ENCODE results near the gene RBL1. TPM values are rescaled to one million over a fixed set of nuclear protein-coding genes. Genes with fewer than 3 reads are reported as not detected.

The RBL1 gene
- polyA plus RNA-seq, 1 donor from 2014 or later = 5.1 TPM

DNA sequence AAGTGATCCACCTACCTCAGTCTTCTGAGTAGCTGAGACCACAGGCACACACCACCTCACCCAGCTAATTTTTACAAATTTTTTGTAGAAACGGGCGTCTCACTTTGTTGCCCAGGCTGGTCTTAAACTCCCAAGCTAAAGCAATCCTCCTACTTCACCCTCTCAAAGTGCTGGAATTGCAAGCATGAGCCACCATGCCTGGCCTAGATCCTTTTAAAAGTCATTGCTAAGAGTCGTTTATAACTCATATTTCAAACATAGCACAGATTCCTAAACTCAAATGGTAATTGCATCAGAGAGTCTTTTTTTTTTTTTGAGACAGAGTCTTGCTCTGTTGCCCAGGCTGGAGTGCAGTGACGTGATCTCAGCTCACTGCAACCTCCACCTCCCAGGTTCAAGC lies 136.6 kb downstream of the RBL1 start:
- H3F3A ChIP-seq (ENCODE audit: insufficient read depth, low read length, poor library complexity, severe bottlenecking) = no peaks in the 10 kb centered on the region
- no peak overlapping the region for H3K9ac ChIP-seq (ENCODE audit: low read length)
- no peak overlapping the region for H3K4me2 ChIP-seq (ENCODE audit: low read length)
- no peaks in the 10 kb centered on the region for H4K20me1 ChIP-seq (ENCODE audit: insufficient read depth)
- H3K79me2 ChIP-seq (replicated peaks; ENCODE audit: insufficient read depth, low read length) = no peaks in the 10 kb centered on the region
- H3K27ac ChIP-seq (ENCODE audit: low read length) = no peak overlapping the region
- TF ChIP-seq POLR2AphosphoS5 (IDR thresholded peaks at IDR 0.05) (no peak), EP300 (conservative IDR thresholded peaks at IDR 0.05; ENCODE audit: poor library complexity, severe bottlenecking) (no peak), TAF1 (IDR thresholded peaks at IDR 0.05; ENCODE audit: low read depth) (no peak), REST (IDR thresholded peaks at IDR 0.05; ENCODE audit: borderline replicate concordance) (no peak), CTCF (IDR thresholded peaks at IDR 0.05; ENCODE audit: poor library complexity, severe bottlenecking) (no peak), MXI1 (conservative IDR thresholded peaks at IDR 0.05; ENCODE audit: poor library complexity, severe bottlenecking) (no peak), EZH2 (IDR thresholded peaks at IDR 0.05; ENCODE audit: borderline replicate concordance, insufficient read depth, low read length, poor library complexity, severe bottlenecking) (no peak), SMC3 (conservative IDR thresholded peaks at IDR 0.05; ENCODE audit: poor library complexity) (no peak), RAD21 (conservative IDR thresholded peaks at IDR 0.05) (no peak)
- no peaks in the 10 kb centered on the region for H3K36me3 ChIP-seq (ENCODE audit: insufficient read depth, low read length)
- no peaks in the 10 kb centered on the region for H3K27me3 ChIP-seq (ENCODE audit: insufficient read depth, low read depth, low read length)
- no peak overlapping the region for H3K4me3 ChIP-seq (ENCODE audit: low read length)
- H3K9me2 ChIP-seq (ENCODE audit: insufficient read depth, low read length) = no peaks in the 10 kb centered on the region
- H3K9me3 ChIP-seq (ENCODE audit: low read length) = no peaks in the 10 kb centered on the region
- no peak overlapping the region for H2AFZ ChIP-seq (ENCODE audit: low read depth, low read length)

DNA sequence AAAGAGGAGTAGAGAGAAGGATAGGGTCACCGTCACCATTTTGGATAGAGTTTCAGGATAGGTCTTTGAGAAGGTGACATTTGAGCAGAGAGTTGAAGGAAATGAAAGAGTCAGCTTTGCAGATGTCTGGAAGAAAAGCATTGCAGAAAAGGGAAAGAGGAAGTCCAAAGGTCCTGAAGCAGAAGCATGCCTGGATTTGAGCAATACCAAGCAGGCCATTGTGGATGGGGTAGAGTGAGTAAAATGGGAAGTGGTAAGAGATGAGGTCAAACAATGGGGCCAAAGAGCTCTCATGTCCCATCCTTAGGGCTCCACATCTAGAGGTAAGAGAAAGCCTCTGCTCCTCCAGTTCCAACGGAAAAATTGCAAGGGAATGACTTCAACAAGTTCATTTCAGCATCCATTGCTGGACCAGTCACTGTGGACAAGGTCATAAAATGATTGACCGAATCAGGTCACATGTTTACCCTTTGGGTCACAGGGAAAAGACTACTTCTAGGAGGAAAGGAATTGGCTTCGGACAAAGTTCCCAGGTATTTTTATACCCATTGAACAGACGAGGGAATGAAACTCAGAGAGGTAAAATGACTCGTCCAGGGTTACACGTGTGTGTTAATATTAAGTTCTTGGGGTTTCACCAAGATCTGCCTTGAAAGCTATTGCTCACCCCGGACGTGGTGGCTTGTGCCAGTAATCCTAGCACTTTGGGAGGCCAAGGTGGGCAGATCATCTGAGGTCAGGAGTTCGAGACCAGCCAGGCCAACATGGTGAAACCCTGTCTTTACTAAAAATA lies 137.7 kb downstream of the RBL1 start:
- Histone ChIP-seq H3K9me3 (ENCODE audit: low read length) (no peaks in the 10 kb centered on the region), H3F3A (ENCODE audit: insufficient read depth, low read length, poor library complexity, severe bottlenecking) (no peaks in the 10 kb centered on the region), H3K4me2 (ENCODE audit: low read length) (no peak overlapping the region), H3K27me3 (ENCODE audit: insufficient read depth, low read depth, low read length) (no peaks in the 10 kb centered on the region), H3K4me3 (ENCODE audit: low read length) (no peak overlapping the region), H3K9ac (ENCODE audit: low read length) (no peak overlapping the region), H2AFZ (ENCODE audit: low read depth, low read length) (no peak overlapping the region), H3K79me2 (replicated peaks; ENCODE audit: insufficient read depth, low read length) (no peaks in the 10 kb centered on the region), H3K9me2 (ENCODE audit: insufficient read depth, low read length) (no peaks in the 10 kb centered on the region), H3K27ac (ENCODE audit: low read length) (no peak overlapping the region), H4K20me1 (ENCODE audit: insufficient read depth) (no peaks in the 10 kb centered on the region), H3K36me3 (ENCODE audit: insufficient read depth, low read length) (no peaks in the 10 kb centered on the region)
- no peak for TF ChIP-seq EZH2 (IDR thresholded peaks at IDR 0.05; ENCODE audit: borderline replicate concordance, insufficient read depth, low read length, poor library complexity, severe bottlenecking)
- TF ChIP-seq RAD21 (conservative IDR thresholded peaks at IDR 0.05) = no peak
- no peak for TF ChIP-seq SMC3 (conservative IDR thresholded peaks at IDR 0.05; ENCODE audit: poor library complexity)
- no peak for TF ChIP-seq TAF1 (IDR thresholded peaks at IDR 0.05; ENCODE audit: low read depth)
- no peak for TF ChIP-seq CTCF (IDR thresholded peaks at IDR 0.05; ENCODE audit: poor library complexity, severe bottlenecking)
- no peak for TF ChIP-seq EP300 (conservative IDR thresholded peaks at IDR 0.05; ENCODE audit: poor library complexity, severe bottlenecking)
- no peak for TF ChIP-seq POLR2AphosphoS5 (IDR thresholded peaks at IDR 0.05)
- TF ChIP-seq MXI1 (conservative IDR thresholded peaks at IDR 0.05; ENCODE audit: poor library complexity, severe bottlenecking) = no peak
- no peak for TF ChIP-seq REST (IDR thresholded peaks at IDR 0.05; ENCODE audit: borderline replicate concordance)

Data from neural cell (in vitro differentiated cells).